IMR-90 (cell line): ENCODE measurements around the gene PRELID3B.

Experiments
- BHLHE40 ChIP-seq: fragments of 150-350 bp; IDR thresholded peaks from 2 replicates; pipeline ENCODE4 v1.6.1; 2016; ENCODE audit warnings: mild to moderate bottlenecking, low read depth, low read length
- CEBPB ChIP-seq: IDR thresholded peaks from 2 replicates; pipeline ENCODE4 v1.6.1; 2012; ENCODE audit warnings: low read depth, low read length, improper control_type of control experiment
- CTCF ChIP-seq: conservative IDR thresholded peaks from 2 replicates; pipeline ENCODE4 v1.5.1; 2012; ENCODE audit warnings: mild to moderate bottlenecking, low read depth, low read length, improper control_type of control experiment
- FOS ChIP-seq: fragments of 150-350 bp; IDR thresholded peaks from 2 replicates; pipeline ENCODE4 v1.6.1; 2016; ENCODE audit warnings: low read depth, low read length
- MAZ ChIP-seq: IDR thresholded peaks from 2 replicates; pipeline ENCODE4 v1.6.1; 2012; ENCODE audit warnings: low read depth, mild to moderate bottlenecking, low read length, improper control_type of control experiment, moderate library complexity, borderline replicate concordance
- MXI1 ChIP-seq: IDR thresholded peaks from 2 replicates; pipeline ENCODE4 v1.6.1; 2012; ENCODE audit warnings: low read depth, mild to moderate bottlenecking, low read length, moderate library complexity, borderline replicate concordance
- NFE2L2 ChIP-seq: fragments of 150-350 bp; IDR thresholded peaks from 2 replicates; pipeline ENCODE4 v1.6.1; 2016; ENCODE audit warnings: low read depth, mild to moderate bottlenecking, low read length
- POLR2A ChIP-seq: IDR thresholded peaks from 2 replicates; pipeline ENCODE4 v1.6.1; 2012; ENCODE audit warnings: mild to moderate bottlenecking, low read depth, low read length
- RAD21 ChIP-seq: IDR thresholded peaks from 2 replicates; pipeline ENCODE4 v1.6.1; 2012; ENCODE audit warnings: low read length, improper control_type of control experiment
- RCOR1 ChIP-seq: IDR thresholded peaks from 2 replicates; pipeline ENCODE4 v1.6.1; 2012; ENCODE audit warnings: mild to moderate bottlenecking, low read length, improper control_type of control experiment; ENCODE audit not compliant: insufficient replicate concordance
- RFX5 ChIP-seq: IDR thresholded peaks from 2 replicates; pipeline ENCODE4 v1.8.0; 2012; ENCODE audit warnings: low read depth, mild to moderate bottlenecking, low read length, moderate library complexity
- SMC3 ChIP-seq: fragments of 150-350 bp; IDR thresholded peaks from 2 replicates; pipeline ENCODE4 v1.6.1; 2016; ENCODE audit warnings: low read depth, mild to moderate bottlenecking, antibody characterized with exemption, low read length, moderate library complexity
- USF2 ChIP-seq: fragments of 150-350 bp; IDR thresholded peaks from 2 replicates; pipeline ENCODE4 v1.6.1; 2017; ENCODE audit warnings: mild to moderate bottlenecking, antibody characterized with exemption, low read length, low read depth
- TF ChIP-seq, protein P1 (sequence below): fragments of 150-350 bp; IDR thresholded peaks from 2 replicates; pipeline ENCODE4 v1.6.1; 2016; ENCODE audit warnings: low read depth, mild to moderate bottlenecking, low read length, moderate library complexity, borderline replicate concordance

- TF ChIP-seq CTCF (no peak), RCOR1 (no peak), RAD21 (no peak), RFX5 (no peak), POLR2A (no peak), MAZ (no peak), FOS (no peak), MXI1 (no peak), SMC3 (no peak), NFE2L2 (no peak), BHLHE40 (no peak), USF2 (no peak), CEBPB (no peak)
- TF ChIP-seq, protein P1, sequence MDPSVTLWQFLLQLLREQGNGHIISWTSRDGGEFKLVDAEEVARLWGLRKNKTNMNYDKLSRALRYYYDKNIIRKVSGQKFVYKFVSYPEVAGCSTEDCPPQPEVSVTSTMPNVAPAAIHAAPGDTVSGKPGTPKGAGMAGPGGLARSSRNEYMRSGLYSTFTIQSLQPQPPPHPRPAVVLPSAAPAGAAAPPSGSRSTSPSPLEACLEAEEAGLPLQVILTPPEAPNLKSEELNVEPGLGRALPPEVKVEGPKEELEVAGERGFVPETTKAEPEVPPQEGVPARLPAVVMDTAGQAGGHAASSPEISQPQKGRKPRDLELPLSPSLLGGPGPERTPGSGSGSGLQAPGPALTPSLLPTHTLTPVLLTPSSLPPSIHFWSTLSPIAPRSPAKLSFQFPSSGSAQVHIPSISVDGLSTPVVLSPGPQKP: no peak
Observed at GRCh38 chr20:59022754-59023153, 19.8 kb downstream of the PRELID3B start.
